ENCODE results near the gene RCC2. TPM values are rescaled to one million over a fixed set of nuclear protein-coding genes. Genes with fewer than 3 reads are reported as not detected.

The RCC2 gene
- total and polyA plus RNA-seq, 4 donors: 25.8 to 58.1 (median 46.8) TPM

GRCh38 chr1:17397910-17398695 is 41.4 kb downstream of the RCC2 start:
- Histone ChIP-seq H3K4me3 (ENCODE audit: low read depth, low read length) (no peak overlapping the region), H3K9me3 (ENCODE audit: control insufficient read depth, insufficient read depth, low read length) (no peaks in the 10 kb centered on the region), H3K4me1 (ENCODE audit: control insufficient read depth, insufficient read depth, low read length) (no peaks in the 10 kb centered on the region), H3K36me3 (ENCODE audit: control insufficient read depth, insufficient read depth, low read length) (no peaks in the 10 kb centered on the region), H3K27ac (ENCODE audit: low read depth, low read length) (no peak overlapping the region), H3K27me3 (ENCODE audit: control insufficient read depth, insufficient read depth, low read length) (no peaks in the 10 kb centered on the region)
- 90% methylated on average over 3 of the region's 7 CpGs for WGBS (ENCODE audit: insufficient coverage)
- no peak for DNase-seq (ENCODE audit: low read depth in 4 of 6, low spot score in 6 of 6)

GRCh38 chr1:17393230-17393629 is 46.2 kb downstream of the RCC2 start:
- Histone ChIP-seq H3K27me3 (ENCODE audit: control insufficient read depth, insufficient read depth, low read length) (no peaks in the 10 kb centered on the region), H3K4me3 (ENCODE audit: low read depth, low read length) (no peak overlapping the region), H3K36me3 (ENCODE audit: control insufficient read depth, insufficient read depth, low read length) (no peaks in the 10 kb centered on the region), H3K27ac (ENCODE audit: low read depth, low read length) (no peak overlapping the region), H3K9me3 (ENCODE audit: control insufficient read depth, insufficient read depth, low read length) (no peaks in the 10 kb centered on the region), H3K4me1 (ENCODE audit: control insufficient read depth, insufficient read depth, low read length) (no peaks in the 10 kb centered on the region)
- DNase-seq (ENCODE audit: low read depth in 4 of 6, low spot score in 6 of 6): no peak
- WGBS (ENCODE audit: insufficient coverage): 84% methylated on average over 8 of the region's 8 CpGs

GRCh38 chr1:17392199-17392740 is 47.2 kb downstream of the RCC2 start:
- Histone ChIP-seq H3K27me3 (ENCODE audit: control insufficient read depth, insufficient read depth, low read length) (no peaks in the 10 kb centered on the region), H3K27ac (ENCODE audit: low read depth, low read length) (no peak overlapping the region), H3K4me1 (ENCODE audit: control insufficient read depth, insufficient read depth, low read length) (no peaks in the 10 kb centered on the region), H3K36me3 (ENCODE audit: control insufficient read depth, insufficient read depth, low read length) (no peaks in the 10 kb centered on the region), H3K9me3 (ENCODE audit: control insufficient read depth, insufficient read depth, low read length) (no peaks in the 10 kb centered on the region), H3K4me3 (ENCODE audit: low read depth, low read length) (no peak overlapping the region)
- WGBS (ENCODE audit: insufficient coverage): 74% methylated on average over 10 of the region's 10 CpGs
- DNase-seq (ENCODE audit: low read depth in 4 of 6, low spot score in 6 of 6): no peak

GRCh38 chr1:17381161-17381560 is 58.3 kb downstream of the RCC2 start:
- no peak for DNase-seq (ENCODE audit: low read depth in 4 of 6, low spot score in 6 of 6)
- Histone ChIP-seq H3K27ac (ENCODE audit: low read depth, low read length) (no peak overlapping the region), H3K27me3 (ENCODE audit: control insufficient read depth, insufficient read depth, low read length) (no peaks in the 10 kb centered on the region), H3K9me3 (ENCODE audit: control insufficient read depth, insufficient read depth, low read length) (no peaks in the 10 kb centered on the region), H3K36me3 (ENCODE audit: control insufficient read depth, insufficient read depth, low read length) (no peaks in the 10 kb centered on the region), H3K4me3 (ENCODE audit: low read depth, low read length) (no peak overlapping the region), H3K4me1 (ENCODE audit: control insufficient read depth, insufficient read depth, low read length) (no peaks in the 10 kb centered on the region)
- 100% methylated on average over 1 of the region's 2 CpGs for WGBS (ENCODE audit: insufficient coverage)

GRCh38 chr1:17377325-17377953 is 62.0 kb downstream of the RCC2 start:
- Histone ChIP-seq H3K9me3 (ENCODE audit: control insufficient read depth, insufficient read depth, low read length) (no peaks in the 10 kb centered on the region), H3K27me3 (ENCODE audit: control insufficient read depth, insufficient read depth, low read length) (no peaks in the 10 kb centered on the region), H3K4me3 (ENCODE audit: low read depth, low read length) (no peak overlapping the region), H3K27ac (ENCODE audit: low read depth, low read length) (no peak overlapping the region), H3K36me3 (ENCODE audit: control insufficient read depth, insufficient read depth, low read length) (no peaks in the 10 kb centered on the region), H3K4me1 (ENCODE audit: control insufficient read depth, insufficient read depth, low read length) (no peaks in the 10 kb centered on the region)
- WGBS (ENCODE audit: insufficient coverage): 33% methylated on average over 16 of the region's 16 CpGs
- peak in 1 of 6 donors; percentile 39 for DNase-seq (ENCODE audit: low read depth in 4 of 6, low spot score in 6 of 6)

DNA sequence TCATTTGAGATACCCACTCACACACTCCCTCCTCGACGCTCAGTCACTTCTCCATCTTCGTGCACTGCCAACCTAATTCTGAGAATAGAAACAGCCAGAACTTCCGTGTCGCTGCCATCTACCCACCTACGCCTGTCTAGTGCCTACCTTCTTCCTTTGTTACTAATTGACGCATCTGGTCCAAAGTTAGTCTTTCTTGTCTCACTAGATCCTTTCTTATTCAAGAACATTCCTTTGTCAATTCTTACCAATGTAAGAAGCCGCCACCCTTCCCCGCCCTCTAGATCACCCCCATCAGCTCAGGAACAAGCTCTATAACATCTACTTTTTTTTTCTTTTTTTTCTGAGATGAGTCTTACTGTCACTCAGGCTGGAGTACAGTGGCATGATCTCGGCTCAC is 63.8 kb downstream of the RCC2 start:
- no peak for DNase-seq (ENCODE audit: low read depth in 4 of 6, low spot score in 6 of 6)
- H3K27me3 ChIP-seq (ENCODE audit: control insufficient read depth, insufficient read depth, low read length): no peaks in the 10 kb centered on the region
- H3K9me3 ChIP-seq (ENCODE audit: control insufficient read depth, insufficient read depth, low read length): no peaks in the 10 kb centered on the region
- H3K4me1 ChIP-seq (ENCODE audit: control insufficient read depth, insufficient read depth, low read length): no peaks in the 10 kb centered on the region
- no peak overlapping the region for H3K4me3 ChIP-seq (ENCODE audit: low read depth, low read length)
- H3K36me3 ChIP-seq (ENCODE audit: control insufficient read depth, insufficient read depth, low read length): no peaks in the 10 kb centered on the region
- WGBS (ENCODE audit: insufficient coverage): over 99% methylated on average over 9 of the region's 10 CpGs
- no peak overlapping the region for H3K27ac ChIP-seq (ENCODE audit: low read depth, low read length)

- no peak overlapping the region for H3K4me3 ChIP-seq (ENCODE audit: low read depth, low read length)
- no peaks in the 10 kb centered on the region for H3K9me3 ChIP-seq (ENCODE audit: control insufficient read depth, insufficient read depth, low read length)
- H3K27ac ChIP-seq (ENCODE audit: low read depth, low read length): no peak overlapping the region
- no peak for DNase-seq (ENCODE audit: low read depth in 4 of 6, low spot score in 6 of 6)
- no peaks in the 10 kb centered on the region for H3K4me1 ChIP-seq (ENCODE audit: control insufficient read depth, insufficient read depth, low read length)
- no peaks in the 10 kb centered on the region for H3K27me3 ChIP-seq (ENCODE audit: control insufficient read depth, insufficient read depth, low read length)
- 79% methylated on average over 16 of the region's 18 CpGs for WGBS (ENCODE audit: insufficient coverage)
- H3K36me3 ChIP-seq (ENCODE audit: control insufficient read depth, insufficient read depth, low read length): no peaks in the 10 kb centered on the region
These were observed 66.5 kb downstream of the RCC2 start for GRCh38 chr1:17372955-17373354.

- DNase-seq (ENCODE audit: low read depth in 4 of 6, low spot score in 6 of 6): no peak
- H3K4me3 ChIP-seq (ENCODE audit: low read depth, low read length): no peak within 1 kb of the TSS
- 63% methylated on average over 5 of the region's 7 CpGs for WGBS (ENCODE audit: insufficient coverage)
- no peaks in the 10 kb centered on the region for H3K4me1 ChIP-seq (ENCODE audit: control insufficient read depth, insufficient read depth, low read length)
- no peaks in the 10 kb centered on the region for H3K9me3 ChIP-seq (ENCODE audit: control insufficient read depth, insufficient read depth, low read length)
- H3K36me3 ChIP-seq (ENCODE audit: control insufficient read depth, insufficient read depth, low read length): no peaks in the 10 kb centered on the region
- H3K27ac ChIP-seq (ENCODE audit: low read depth, low read length): no peak within 1 kb of the TSS
- no peaks in the 10 kb centered on the region for H3K27me3 ChIP-seq (ENCODE audit: control insufficient read depth, insufficient read depth, low read length)
These were observed 67.6 kb downstream of the RCC2 start, which contains the start of gene PADI6 for GRCh38 chr1:17371896-17372295. Gene PADI6, plus strand, starts transcription at chr1:17372196. Its CDS starts 50 bp downstream, at chr1:17372246.

DNA sequence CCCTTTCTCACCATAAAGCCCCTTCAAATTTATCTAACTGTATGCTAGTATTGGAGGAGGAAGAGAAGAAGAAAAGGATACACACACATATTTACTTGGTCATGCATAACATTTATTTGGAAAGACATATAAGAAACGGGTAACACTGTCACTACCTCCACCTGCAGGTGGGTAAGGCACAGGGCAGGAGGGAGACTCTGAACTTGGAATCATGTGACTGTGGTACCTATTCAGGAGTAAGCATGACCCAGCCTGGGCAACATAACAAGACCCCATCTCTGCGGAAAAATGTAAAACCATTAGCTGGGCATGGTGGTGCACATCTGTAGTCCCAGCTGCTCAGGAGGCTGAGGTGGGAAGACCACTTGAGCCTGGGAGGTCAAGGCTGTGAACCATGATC is 68.9 kb downstream of the RCC2 start:
- WGBS (ENCODE audit: insufficient coverage): 65% methylated on average over 2 of the region's 2 CpGs
- H3K4me3 ChIP-seq (ENCODE audit: low read depth, low read length): no peak overlapping the region
- no peak overlapping the region for H3K27ac ChIP-seq (ENCODE audit: low read depth, low read length)
- H3K27me3 ChIP-seq (ENCODE audit: control insufficient read depth, insufficient read depth, low read length): no peaks in the 10 kb centered on the region
- H3K9me3 ChIP-seq (ENCODE audit: control insufficient read depth, insufficient read depth, low read length): no peaks in the 10 kb centered on the region
- H3K36me3 ChIP-seq (ENCODE audit: control insufficient read depth, insufficient read depth, low read length): no peaks in the 10 kb centered on the region
- H3K4me1 ChIP-seq (ENCODE audit: control insufficient read depth, insufficient read depth, low read length): no peaks in the 10 kb centered on the region
- no peak for DNase-seq (ENCODE audit: low read depth in 4 of 6, low spot score in 6 of 6)

DNA sequence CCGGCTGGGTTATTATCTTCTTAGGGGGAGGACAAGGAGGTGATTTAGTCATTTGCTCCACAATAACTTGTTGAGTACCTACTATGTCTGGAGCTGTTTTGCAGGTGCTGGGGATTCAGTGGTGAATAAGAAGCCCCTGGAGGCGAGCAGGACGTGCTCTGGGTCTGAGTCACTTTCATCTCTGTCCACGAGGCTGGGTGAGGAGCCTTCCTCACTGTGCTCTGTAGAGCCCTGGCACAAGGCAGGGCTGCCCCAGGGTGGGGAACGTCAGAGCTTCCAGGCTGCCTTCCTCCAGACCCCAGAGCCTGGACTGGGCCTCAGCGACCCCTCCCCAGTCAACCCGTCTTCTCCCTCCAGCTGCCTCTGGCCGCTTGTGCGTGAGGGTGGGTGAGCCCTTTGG is 70.0 kb downstream of the RCC2 start:
- H3K9me3 ChIP-seq (ENCODE audit: control insufficient read depth, insufficient read depth, low read length): no peaks in the 10 kb centered on the region
- no peaks in the 10 kb centered on the region for H3K27me3 ChIP-seq (ENCODE audit: control insufficient read depth, insufficient read depth, low read length)
- no peak overlapping the region for H3K27ac ChIP-seq (ENCODE audit: low read depth, low read length)

More for the DNA sequence above, 70.0 kb downstream of the RCC2 start:
- WGBS (ENCODE audit: insufficient coverage): 85% methylated on average over 9 of the region's 9 CpGs
- DNase-seq (ENCODE audit: low read depth in 4 of 6, low spot score in 6 of 6): no peak
- no peak overlapping the region for H3K4me3 ChIP-seq (ENCODE audit: low read depth, low read length)
- no peaks in the 10 kb centered on the region for H3K36me3 ChIP-seq (ENCODE audit: control insufficient read depth, insufficient read depth, low read length)
- no peaks in the 10 kb centered on the region for H3K4me1 ChIP-seq (ENCODE audit: control insufficient read depth, insufficient read depth, low read length)

Data from spinal cord (tissue), 10 donors.